NCI-H748 (cell line): ENCODE measurements around the gene HEPN1.
"Not testable (repeated sequence)": the region's sequence is repeated elsewhere in the genome, so short reads cannot be mapped to it uniquely, and the experiment has no call there.

Experiments
- DNase-seq: peaks from one replicate; lab custom pipeline; 2025; ENCODE audit not compliant: unreplicated experiment; lab: John Stamatoyannopoulos, UW

Gene HEPN1

DNA sequence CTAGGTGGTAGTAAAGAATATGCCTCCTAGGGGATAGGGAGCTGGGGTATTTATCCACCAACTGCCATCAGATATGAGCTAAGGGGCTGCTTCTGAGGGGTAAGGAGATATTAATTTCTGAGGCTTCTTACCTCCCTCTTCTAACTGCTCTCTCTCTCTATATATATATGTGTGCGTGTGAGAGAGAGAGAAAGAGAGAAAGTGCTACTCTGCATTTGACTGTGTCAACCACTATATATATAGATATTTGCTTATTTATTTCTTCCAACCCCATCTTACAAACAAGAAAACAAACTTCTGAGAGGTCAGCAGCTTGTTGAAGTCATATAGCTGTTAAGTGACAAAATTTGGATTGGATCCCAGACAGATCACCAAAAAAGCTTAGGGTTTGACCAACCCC lies 22.7 kb downstream of the HEPN1 start:
- no peak for DNase-seq

DNA sequence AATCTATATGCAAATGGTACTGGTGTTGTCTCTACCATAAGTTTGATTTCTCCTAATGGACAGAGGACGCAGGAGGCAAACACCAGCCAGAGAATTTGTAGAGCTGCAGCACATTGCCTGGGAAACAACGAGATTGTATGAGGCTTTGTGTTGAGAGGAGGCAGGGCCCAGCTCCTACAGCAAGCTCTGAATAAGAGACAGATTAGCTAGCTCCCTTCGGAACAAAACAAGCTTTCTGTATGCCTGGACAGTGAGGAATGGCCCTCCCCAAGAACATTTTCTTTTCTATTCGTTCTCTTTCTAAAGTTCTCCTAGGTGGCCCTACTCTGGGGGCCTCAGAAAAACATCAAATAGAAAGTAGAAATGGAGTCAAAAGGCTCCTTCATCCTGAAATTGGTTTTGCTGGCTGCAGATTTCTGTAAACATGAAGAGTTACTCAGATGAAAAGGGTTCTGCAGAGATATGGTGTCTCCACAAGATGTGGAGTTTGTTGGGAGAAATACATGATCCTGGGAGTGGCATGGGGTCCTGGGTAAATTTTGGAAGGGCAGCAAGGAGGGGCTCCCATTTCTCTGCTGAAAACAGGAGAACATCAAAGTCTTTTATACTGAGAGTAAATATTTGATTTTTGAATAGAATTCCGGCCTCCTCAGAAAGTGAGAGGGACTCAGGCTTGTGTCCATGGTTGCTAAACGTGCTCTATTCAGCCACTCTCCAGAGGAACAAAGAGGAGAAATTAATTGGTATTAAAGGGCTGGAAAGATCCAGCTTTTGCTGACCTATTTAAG lies 23.6 kb downstream of the HEPN1 start:
- DNase-seq: no peak

DNA sequence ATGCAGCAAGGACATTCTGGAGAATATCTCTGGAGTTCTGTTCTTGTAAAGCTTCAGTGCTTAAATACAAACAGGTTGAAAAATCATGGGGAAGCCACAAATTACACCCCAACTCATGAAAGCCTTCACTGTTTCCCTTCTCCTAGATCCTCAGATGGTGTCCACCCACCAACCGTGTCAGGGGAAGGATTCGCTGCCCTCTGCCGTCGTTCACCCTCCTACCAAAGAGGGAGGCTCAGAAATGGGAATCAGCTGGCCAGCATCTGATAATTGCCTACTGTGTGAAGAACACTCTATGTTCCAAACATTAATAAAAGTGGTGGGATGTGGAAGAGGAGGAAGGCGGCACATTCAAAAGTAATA lies 24.2 kb downstream of the HEPN1 start:
- DNase-seq: no peak

DNA sequence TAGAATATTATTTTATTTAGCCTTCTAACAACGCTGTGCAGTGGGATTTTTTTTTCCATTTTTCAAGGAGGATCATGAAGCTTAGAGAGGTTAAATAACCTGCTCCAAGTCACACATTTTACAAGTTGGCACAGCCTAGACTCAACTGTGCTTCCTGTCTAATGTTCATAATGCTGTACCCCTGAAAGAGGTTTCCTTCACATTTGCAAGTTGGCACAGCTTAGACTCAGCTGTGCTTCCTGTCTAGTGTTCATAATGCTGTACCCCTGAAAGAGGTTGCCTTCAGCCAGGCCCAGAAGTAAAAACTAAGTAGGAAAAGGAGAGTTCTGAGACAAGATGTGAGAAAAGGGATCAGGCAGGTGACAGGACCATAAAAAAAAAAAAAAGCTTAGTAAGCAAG lies 24.7 kb downstream of the HEPN1 start:
- DNase-seq: no peak

DNA sequence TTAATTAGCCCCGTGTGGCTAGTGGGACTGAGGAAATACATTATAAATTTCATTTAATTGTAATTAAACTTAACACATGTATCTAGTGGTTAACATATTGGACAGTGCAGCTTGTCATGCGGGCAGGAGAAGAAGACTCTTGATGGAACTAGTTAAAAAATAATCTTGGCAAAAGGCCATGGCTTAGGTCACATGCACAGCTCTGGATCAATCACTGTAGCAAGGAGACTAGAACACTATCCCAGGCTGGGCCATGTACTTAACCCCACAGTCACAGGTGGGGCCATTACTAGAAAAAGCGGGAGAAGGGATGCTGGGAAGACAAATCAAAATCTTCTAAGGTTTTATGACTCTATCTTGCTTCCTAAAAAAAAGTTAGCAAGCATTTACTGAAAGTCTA lies 25.5 kb downstream of the HEPN1 start:
- DNase-seq: no peak

DNA sequence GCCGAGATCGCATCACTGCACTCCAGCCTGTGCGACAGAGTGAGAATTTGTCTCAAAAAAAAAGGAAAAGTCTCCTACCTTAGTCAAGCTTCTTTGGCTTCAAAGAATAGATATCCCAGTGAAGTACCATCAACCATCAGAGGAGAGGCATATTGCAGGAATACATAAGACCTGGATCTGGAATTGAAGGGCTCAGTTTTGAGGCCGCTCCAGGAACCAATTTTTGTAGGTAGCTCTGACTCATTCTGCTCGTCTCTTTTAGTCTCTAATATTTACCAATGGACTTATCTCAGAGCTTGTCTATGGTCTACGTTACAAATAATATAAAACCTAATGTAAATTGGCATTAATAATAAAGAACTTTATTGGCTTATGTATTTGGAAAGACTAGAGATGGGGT lies 26.8 kb downstream of the HEPN1 start:
- DNase-seq: no peak

DNA sequence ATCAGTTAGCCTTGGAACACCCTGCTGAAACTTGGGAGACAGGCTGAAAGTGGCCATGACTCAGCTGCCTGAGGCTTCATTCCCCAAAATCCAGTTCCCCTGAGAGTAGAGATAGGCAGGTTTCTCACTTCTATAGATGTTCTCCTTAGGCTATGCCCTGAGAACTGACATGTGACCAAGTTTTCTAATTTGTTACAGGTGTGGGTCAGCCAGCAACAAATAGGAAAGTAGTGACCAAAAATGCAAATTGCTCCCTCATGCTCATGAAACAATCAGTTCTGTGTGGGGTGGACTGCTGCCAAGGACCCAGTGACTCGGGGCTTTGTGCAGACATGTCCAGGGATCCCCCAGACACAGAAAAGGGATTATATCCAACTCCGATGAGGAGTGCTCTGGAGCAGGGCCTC lies 27.7 kb downstream of the HEPN1 start:
- no peak for DNase-seq

DNA sequence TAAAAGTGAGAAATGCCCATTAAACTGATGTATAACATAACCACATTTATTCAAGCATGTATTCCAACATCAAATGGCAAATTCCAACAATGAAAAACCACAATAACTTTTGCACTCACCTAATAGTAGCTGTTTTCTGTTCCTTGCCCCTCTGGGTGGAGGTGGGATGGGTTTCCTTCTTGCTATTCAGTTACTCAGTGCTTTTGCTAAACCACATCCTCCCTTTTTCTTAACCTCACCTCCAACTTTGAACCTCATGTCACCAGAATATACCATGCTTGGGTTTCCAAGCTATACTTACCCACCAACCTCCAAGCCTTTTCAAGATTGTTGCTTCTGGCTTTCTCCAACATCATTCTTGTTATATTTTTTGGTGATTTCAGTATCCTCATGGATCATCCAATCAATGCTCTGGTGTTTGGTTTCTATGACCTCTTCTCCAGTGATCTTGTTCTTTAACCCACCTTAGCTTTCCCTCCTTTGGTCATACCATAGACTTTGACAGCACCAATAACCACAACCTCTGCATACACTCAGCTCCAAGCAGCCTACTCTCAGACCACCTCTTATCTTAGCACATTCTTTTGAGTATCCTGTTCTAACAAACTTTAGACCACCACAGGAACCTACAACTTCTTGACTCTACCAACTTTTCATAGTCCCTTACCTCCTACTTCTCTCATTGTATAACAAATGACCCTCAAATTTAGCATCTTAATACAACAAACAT lies 31.7 kb downstream of the HEPN1 start:
- DNase-seq: no peak

DNA sequence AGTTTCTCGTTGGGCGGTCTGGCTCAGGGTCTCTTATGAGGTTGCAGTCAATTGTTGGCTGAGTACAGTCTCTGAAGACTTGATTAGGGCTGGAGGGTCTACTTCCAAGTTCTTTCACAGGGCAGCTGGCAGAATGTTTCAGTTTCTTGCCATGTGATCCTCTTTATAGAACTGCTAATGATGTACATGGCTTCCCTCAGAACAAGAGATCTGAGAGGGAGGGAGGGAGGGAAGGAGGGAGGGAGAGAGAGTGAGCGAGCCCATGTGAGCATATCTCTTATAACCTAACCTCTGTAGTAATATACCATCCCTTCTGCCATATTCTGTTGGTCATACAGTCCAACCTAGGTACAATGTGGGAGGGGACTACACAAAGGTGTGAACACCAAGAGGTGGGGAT lies 32.3 kb downstream of the HEPN1 start:
- no peak for DNase-seq

DNA sequence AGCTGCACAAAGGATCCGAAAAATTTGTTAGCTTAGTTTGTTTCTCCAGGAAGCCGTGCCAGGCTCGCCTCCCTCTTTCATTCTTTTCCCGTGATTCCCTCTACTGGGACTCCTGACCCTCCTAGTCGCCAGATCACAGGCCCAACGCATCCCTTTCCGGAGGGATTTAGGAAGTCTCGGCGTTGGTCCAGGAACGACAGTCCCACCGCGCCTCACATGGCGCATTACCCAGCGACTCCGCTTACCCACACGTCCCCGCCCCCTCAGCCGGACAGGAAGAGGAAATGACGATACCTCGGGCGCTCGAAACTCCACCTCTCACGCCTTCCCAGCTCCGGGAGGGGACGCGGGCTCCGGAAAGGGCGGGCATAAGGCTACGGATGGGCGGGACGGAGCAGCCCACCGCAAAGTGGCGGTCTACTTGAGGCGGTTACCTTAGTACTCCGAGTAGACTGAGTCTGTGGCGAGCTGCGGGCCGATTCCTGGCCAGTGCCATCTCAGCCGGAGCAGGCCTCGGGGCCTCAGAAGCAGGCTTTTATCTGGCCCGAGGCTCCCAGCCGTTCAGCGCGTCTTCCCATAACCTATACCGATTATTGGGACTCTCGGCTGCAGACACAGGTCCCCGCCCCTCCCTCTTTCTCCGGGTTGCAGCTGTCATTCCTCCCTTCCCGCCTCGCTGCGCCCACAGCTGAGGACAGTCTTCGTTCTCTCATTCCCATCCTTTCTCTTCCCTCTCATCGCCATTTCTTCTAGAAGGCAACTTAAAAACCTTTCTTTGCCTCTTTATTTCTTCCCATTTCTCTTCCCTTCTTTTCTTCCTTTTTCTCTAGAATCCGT lies 34.9 kb downstream of the HEPN1 start, which contains the start of gene CCDC15:
CCDC15 (plus strand) TSS at position 450 of the 837 bp plus-strand sequence. CDS start 531 bp downstream, outside the sequence.
- DNase-seq: peak; percentile 96

DNA sequence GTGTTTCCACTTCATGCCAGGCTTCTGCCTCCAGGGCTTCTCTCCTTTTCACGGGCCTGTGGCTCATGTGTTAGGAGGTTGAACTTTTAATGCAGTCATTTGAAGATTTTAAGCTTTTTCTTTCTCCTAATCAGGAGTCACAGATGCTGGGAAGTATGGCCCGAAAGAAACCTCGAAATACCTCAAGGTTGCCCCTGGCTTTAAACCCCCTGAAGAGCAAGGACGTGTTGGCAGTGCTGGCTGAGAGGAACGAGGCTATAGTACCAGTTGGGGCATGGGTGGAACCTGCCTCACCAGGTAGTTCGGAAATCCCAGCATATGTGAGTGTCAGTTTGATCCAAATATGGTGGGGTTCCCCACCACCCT lies 35.5 kb downstream of the HEPN1 start:
- DNase-seq: no peak

DNA sequence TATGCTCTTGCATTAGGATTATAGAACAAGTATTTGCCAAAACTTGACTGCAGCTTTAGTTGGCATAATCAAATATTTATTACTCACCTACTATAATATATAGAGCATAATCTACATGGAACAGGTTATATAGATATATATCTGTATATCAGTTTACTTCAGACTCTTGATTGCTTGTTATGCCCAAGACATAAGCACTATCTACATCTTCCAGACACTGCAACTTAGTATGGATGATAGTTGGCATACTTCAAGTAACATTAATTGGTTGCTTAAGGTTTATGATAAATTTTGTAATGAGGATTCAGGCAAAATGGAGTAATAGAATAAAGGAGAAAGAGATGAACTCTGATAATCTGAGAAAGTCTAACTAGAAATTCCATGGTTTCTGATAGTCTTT lies 36.0 kb downstream of the HEPN1 start:
- no peak for DNase-seq

DNA sequence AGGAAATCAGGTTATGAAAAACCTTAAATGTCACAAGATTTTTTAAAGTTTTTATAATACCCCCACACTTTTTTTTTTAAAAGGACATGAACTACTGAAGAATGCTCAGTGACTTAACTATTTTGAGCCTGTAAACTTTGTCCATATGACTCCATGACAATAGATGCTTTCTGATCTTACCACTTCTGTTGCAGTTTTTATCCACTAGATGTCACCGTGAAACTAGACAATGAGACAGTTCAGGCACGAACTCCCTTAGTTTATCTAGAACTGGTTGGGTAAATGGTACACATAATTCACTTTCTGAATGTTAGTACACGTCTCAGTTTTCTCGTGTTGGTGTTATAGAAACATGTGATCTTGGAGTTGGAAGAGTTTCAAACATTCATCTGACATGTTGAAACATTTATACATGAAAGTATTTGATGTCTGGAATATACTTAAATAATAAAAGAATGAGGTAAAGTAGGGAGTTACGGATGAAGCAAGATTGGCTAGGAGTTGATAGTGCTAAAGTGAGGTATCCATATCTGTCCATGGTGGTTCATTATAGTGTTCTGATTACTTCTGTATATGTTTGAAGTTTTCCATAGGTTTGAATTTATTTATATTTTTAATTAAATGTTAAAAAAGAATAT lies 43.0 kb downstream of the HEPN1 start:
- DNase-seq: peak; percentile 59

DNA sequence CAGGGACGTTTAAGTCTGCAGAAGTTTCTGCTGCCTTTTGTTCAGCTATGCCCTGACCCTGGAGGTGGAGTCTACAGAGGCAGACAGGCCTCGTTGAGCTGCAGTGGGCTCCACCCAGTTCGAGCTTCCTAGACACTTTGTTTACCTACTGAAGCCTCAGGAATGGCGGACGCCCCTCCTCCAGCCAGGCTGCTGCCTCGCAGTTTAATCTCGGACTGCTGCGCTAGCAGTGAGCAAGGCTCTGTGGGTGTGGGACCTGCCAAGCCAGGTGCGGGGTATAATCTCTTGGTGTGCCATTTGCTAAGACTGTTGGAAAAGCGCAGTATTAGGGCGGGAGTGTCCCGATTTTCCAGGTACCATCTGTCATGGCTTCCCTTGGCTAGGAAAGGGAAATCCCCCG lies 49.1 kb downstream of the HEPN1 start:
- DNase-seq: not testable (repeated sequence)
